GM21528 (cell line): Measurements from ENCODE around the gene LENEP.
A peak's percentile ranks its signal among the peaks of the same experiment; 100 is the strongest.

Experiments used
- ATAC-seq: cut with Tn5 transposase; IDR thresholded peaks from one replicate; pipeline ENCODE4 v1.9.1; 2021; ENCODE audit warnings: mild to moderate bottlenecking, moderate library complexity; ENCODE audit not compliant: unreplicated experiment, low FRiP score

The LENEP gene

GRCh38 chr1:155008015-155008941, 14.9 kb downstream of the LENEP start:
- no peak for ATAC-seq

GRCh38 chr1:155009221-155009711, 15.9 kb downstream of the LENEP start:
- no peak for ATAC-seq

- no peak for ATAC-seq
Measured at GRCh38 chr1:155009742-155010141, 16.4 kb downstream of the LENEP start.

- no peak for ATAC-seq
Measured at GRCh38 chr1:155010211-155010918, 17.0 kb downstream of the LENEP start.

GRCh38 chr1:155011004-155011416, 17.6 kb downstream of the LENEP start:
- no peak for ATAC-seq

- no peak for ATAC-seq
Measured at GRCh38 chr1:155011437-155012025, 18.1 kb downstream of the LENEP start.

- no peak for ATAC-seq
Measured at GRCh38 chr1:155012026-155012546, 18.7 kb downstream of the LENEP start.

GRCh38 chr1:155012776-155013602, 19.6 kb downstream of the LENEP start:
- ATAC-seq, result no peak

- no peak for ATAC-seq
Measured at GRCh38 chr1:155013632-155014031, 20.2 kb downstream of the LENEP start.

GRCh38 chr1:155014709-155015508, 21.5 kb downstream of the LENEP start:
- no peak for ATAC-seq

- ATAC-seq, result no peak
Measured at GRCh38 chr1:155015527-155016230, 22.3 kb downstream of the LENEP start.

- ATAC-seq, result no peak
Measured at GRCh38 chr1:155016231-155016831, 22.9 kb downstream of the LENEP start.

- peak; percentile 57 for ATAC-seq
Measured at GRCh38 chr1:155017041-155017945, 23.9 kb downstream of the LENEP start.

GRCh38 chr1:155017946-155018316, 24.5 kb downstream of the LENEP start:
- ATAC-seq, result no peak

- ATAC-seq, result no peak
Measured at GRCh38 chr1:155018617-155019348, 25.4 kb downstream of the LENEP start.

- no peak for ATAC-seq
Measured at GRCh38 chr1:155019377-155020245, 26.2 kb downstream of the LENEP start.
